COLO668 (cell line): ENCODE data around the gene PHB1.
"Not testable (repeated sequence)": the region's sequence is repeated elsewhere in the genome, so short reads cannot be mapped to it uniquely, and the experiment has no call there.

Experiments
- DNase-seq: peaks from one replicate; lab custom pipeline; 2025; ENCODE audit not compliant: unreplicated experiment; lab: John Stamatoyannopoulos, UW

Gene PHB1

DNA sequence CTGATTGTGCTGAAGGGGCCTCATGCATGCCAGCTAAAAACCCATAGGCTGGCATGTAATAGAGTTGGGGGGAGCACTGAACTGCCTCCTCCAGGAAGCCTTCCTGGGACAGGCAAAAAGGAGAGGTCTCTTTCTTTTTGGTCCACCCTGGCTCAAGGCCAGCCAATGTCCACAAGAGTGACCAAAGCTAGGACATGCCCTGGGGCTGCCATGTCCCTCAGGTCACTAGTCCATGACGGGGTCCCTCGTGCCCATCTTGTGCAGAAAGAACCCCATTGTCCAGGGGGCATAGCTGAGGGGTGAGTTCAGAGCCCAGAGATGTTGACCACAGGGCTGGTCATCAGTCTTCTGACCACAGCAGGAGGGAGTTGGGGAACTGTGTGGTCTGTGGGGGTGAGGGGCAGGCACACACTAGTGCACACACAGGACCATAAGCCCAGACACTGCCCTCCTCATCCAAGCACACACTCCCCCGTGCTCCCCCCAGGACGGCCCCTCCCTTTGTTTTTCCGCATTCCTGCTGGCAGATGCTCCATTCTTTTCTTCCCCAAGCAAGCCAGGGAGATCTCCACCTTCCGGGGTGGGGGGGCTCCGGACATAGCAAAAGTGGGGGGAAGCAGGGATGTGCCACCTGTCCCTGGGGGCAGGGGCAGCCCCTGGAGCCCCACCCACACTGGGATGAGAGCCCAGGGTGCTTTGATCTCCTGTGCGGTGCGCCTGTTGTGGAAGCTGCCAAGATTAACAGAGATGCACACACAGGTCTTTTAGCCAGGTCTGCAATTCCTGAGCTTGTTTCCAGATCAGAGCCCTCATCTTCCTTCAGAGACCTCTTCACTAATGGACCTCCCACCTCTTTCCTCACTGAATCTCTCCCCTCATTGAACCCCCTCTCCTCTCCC lies 25.2 kb upstream of the PHB1 start:
- no peak for DNase-seq

DNA sequence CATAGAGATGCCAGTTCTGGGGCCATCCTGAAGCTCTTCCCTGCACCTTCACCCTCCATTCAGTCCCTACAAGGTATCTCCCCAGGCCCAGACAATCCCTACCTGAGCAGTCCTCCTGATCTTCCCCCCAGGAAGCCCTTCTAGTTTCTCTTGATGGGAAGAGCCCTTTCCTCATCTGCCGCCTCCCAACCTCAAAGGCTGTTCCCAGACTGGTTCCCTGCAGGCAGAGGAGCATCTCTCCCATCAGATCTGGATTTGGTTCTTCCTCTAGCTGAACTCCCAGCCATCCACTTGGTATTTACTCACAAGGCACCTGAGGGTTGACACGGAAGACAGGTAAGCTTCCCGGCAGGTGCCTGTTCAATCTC lies 24.6 kb upstream of the PHB1 start:
- DNase-seq = no peak

DNA sequence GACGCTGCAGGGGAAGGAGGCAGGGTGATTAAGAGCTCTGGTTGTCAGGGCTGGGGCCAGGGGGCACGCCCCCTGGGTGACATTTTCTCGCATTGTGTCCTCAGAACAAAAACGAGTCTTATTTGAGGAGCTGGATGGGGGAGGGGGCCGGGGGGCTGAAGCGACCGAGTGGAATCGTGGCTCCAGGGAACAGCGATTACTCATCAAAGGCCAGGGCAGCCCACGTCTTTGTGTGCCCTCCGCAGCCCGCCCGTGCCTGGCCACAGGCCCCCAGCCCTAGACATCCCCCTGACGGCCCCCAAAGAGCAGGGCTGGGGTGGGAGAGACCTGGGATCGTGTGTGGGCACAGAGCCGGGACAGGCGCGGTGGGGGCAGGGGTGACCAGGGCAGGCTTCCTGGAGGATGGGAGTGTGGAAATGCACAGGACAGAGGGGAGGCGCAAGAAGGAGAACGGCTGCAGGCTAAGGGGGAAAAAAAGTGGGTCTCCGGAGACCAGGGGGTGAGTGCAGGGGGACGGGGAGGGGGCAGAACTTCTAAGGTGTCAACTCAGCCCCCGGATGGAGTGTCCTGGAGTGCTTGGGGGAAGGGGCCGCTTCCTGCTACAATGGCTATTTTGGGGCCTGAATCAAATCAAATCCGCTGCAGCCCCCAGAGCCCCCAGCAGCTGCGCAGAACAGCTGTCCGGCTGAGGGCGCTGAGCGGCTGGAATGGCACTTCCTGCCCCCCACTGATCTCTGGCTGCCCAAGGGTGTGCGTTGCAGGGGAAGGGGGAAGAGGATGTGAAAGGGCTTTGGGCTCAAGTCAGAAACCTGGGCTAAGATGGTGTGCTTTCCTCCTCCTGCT lies 24.0 kb upstream of the PHB1 start:
- no peak for DNase-seq

DNA sequence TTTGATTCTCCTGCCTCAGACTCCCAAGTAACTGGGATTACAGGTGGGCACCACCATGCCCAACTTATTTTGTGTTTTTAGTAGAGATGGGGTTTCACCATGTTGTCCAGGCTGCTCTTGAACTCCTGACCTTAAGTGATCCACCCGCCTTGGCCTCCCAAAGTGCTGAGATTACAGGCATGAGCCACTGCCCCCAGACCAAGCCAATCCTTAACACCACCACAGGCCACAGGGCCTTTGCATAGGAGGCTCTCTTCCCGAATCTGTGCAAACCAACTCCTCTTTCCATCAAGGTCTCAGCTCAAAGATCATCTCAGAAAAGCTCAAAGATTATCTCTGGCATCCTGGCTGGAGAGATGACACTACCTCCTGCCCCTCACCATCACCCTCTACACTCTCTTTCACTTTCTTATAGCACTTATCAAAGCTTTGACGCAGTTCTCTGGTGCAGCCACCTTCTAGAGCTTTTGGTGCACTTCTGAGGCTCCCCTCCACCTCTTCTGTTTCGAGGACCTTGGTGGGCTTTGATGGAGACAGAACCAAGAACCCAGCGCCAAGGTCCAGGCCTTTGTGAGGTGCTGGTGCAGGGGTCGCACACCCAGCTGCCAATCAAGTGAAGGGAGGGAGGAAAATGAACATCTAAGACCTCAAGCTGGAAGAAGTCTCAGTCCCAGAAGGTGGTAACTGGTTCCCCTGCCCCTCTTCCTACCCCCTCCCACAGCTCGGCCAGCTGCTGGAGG lies 23.2 kb upstream of the PHB1 start:
- DNase-seq = no peak

DNA sequence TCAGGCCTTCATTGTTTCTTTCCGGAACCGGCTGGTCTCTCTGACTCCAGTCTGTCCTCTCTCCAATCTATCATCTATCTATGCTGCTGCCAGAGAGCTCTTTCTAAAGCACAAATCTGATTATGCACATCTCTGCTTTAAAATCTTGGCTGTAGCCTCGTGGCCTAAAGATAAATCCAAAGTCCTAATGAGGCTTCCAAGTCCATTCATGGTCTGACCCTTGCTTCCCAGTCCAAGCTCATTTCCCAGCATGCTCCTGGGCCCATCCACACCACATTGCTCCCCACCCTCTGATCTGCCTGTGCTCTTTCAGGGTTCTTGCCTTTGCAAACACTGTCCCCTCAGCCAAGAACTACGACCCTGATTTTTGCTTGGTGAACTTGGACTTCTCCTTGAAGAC lies 21.5 kb upstream of the PHB1 start:
- no peak for DNase-seq

DNA sequence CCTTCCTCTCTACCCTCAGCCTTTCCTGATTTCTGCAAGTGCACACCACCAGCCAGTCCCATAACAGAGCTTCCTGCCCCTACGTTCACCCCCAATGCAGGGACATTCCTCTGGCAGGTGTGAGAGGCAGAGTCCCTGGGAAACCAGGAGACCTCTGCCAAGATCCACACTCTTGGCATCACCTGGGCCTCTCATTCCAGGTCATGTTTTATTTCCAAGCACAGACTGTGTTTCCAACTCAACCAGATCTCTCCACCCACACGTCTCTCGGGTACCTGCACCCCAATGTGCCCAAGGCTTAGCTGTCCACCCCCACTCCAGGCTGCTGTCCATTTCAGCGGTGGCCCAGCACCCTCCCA lies 21.0 kb upstream of the PHB1 start:
- DNase-seq = no peak

DNA sequence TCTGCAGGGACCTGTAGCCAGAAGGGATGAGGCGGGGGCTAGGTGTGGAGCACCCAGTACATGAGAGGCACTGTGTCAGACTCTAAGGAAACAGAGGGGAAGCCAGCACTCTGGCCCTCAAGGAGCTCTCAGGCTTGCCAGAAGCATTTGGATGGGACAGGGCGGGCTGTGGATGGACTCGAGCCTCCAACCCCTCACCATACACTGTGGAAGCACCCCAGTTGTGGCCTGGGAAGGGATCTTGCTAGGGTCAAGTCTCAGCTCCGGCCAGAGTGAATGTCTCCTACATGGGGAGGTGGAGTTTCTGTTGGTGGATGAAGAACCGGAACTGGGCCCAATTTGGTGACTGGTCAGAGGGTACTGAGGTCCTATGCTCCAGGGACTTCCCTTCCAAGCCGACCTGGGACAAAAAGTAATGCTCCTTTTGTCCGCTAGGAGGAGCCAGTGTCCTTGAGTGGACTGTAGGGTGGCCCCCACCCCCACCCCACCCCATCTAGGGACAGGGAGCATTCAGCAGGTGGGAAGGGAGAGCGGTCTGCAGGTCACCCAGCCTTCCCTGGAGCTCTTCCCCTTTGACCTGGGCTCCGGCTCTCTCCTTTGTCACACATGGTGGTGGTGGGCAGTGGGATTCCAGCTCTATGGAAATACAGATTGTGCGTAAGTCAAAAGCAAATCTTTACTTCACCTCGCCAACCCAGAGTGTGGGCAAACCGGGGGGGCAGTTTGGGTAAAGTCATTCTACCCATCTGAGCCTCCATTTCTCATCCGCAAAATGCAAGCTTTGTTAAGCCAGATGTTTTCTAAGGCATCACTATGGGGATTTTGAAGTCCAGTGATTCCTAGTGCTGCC lies 20.4 kb upstream of the PHB1 start:
- DNase-seq = peak; percentile 9

DNA sequence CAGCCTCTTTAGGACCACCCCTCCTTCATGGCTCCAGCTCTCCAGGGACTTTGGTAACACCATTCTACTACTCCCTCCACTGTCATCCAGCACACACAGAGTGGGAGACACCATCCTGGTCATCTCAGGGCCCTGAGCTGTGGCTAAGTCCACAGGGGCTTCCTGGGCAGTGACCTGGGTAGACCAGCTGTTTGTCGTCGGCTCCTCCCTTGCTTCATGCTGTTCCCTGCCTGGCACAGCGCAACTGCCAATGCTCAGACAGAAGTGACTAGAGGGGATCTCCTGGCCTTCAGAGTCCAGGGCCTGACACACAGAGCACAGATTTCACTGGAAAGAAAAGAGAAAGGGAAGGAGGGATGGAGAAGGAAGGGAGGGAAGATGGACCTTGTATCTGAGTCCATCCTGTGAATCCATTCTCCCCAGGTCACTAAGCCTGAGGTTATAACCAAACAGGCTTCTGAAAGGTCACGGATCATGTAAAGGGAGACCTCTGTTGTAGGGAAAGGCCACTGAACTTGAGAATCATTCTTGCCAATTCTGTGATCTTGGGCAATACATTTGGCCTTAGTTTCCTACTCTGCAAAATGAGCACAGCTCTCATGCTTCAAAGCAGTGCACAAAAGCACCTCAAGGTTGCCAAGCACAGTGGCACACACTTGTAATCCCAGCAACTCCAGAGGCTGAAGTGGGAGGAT lies 18.5 kb upstream of the PHB1 start:
- DNase-seq = no peak

DNA sequence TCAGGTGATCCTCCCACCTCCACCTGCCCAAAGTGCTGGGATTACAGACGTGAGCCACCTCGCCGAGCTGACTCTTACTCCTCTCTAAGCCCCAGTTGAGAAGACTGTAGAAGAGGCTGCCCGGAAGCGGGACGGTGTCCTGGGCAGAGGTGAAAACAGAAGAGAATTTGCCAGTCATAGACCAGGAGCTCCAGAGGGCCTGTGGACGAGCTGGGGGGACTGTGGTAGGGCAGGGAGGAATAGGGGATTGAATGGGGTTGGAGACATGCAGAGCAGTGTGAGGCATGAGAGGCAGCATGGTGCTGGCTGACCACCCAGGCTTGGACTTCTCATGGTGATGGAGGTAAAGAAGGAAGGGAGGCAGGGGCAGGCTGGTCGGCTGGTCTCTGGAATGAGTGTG lies 17.1 kb upstream of the PHB1 start:
- no peak for DNase-seq

DNA sequence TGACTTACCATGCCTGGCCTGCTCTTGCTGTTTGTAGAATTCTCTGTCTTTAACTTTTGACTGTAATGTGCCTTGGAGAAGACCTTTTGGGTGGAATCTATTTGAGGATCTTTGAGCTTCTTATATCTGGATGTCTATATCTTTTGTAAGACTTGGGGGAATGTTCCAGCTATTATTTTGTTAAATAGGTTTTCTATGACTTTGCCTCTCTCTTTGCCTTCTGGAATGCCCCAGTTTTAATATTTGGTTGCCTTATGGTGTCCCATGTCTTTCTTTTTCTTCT lies 10.3 kb upstream of the PHB1 start:
- DNase-seq = no peak

DNA sequence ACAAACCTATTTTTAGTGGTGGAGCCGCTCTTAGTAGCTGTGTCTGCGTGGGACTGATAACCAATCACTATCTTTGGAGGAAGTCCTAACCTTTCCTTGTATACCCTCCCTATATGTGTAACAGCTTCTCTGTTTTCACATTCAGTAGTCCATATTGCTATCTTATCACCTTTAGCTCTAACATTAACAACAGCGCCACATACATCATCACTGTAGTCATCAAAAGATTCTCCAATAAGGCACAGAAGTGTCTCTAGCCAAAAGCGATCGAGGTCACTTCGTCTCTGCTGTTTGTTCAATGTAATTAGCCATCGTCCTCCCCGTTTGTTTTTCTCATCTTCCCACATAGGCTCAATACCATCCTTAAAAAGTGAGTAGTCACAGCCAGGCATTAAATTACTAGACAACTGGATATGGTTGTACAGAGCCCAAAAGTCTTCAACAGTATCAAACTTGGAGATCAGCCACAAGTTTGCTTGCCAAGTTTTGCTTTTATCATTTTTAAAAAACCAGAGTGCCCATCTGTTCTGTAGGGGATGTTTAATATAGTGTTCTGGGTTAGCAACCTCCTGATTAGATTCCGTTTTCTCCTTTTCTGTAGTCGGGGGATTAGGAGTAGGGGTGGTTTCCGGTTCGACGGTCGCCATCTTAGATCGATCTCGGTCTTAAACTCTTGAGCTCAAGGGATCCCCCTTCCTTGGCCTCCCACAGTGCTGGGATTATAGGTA lies 9.8 kb upstream of the PHB1 start:
- not testable (repeated sequence) for DNase-seq

DNA sequence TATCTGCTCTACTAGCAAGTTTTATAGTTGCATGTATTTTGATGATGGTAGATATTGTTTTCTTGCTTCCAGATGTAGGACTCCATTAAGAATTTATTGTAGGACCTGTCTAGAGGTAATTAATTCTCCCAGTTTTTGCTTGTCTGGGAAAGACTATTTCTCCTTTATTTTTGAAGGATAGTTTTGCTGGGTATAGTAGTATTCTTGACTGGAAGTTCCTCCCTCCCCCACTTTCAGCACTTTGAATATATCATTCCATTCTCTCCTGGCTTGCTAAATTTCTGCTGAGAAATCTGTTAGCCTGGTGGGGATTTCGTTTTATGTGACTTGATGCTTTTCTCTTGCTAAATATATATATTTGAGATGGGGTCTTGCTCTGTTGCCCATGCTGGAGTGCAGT lies 8.0 kb upstream of the PHB1 start:
- DNase-seq = no peak

DNA sequence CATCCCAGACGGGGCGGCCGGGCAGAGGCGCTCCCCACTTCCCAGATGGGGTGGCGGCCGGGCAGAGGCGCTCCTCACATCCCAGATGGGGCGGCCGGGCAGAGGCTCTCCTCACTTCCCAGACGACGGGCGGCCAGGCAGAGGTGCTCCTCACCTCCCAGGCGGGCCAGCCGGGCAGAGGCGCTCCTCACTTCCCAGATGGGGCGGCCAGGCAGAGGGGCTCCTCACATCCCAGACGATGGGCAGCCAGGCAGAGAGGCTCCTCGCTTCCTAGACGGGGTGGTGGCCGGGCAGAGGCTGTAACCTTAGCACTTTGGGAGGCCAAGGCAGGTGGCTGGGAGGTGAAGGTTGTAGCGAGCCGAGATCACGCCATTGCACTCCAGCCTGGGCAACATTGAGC lies 5.1 kb upstream of the PHB1 start:
- DNase-seq = not testable (repeated sequence)

DNA sequence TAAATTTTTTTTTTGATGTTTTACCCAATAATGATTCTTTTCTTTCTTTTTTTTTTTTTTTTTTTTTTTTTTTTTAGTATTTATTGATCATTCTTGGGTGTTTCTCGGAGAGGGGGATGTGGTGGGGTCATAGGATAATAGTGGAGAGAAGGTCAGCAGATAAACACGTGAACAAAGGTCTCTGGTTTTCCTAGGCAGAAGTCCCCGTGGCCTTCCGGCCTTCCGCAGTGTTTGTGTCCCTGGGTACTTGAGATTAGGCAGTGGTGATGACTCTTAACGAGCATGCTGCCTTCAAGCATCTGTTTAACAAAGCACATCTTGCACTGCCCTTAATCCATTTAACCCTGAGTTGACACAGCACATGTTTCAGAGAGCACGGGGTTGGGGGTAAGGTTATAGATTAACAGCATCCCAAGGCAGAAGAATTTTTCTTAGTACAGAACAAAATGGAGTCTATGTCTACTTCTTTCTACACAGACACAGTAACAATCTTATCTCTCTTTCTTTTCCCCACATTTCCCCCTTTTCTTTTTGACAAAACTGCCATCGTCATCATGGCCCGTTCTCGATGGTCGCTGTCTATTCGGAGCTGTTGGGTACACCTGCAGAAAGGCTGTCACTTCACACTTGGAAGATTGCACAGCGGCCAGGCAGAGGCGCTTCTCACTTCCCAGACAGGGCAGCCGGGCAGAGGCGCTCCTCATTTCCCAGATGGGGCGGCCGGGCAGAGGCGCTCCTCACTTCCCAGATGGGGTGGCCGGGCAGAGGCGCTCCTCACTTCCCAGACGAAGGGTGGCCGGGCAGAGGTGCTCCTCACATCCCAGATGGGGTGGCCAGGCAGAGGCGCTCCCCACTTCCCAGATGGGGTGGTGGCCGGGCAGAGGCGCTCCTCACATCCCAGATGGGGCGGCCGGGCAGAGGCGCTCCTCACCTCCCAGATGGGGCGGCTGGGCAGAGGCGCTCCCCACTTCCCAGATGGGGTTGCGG lies 4.4 kb upstream of the PHB1 start:
- not testable (repeated sequence) for DNase-seq

DNA sequence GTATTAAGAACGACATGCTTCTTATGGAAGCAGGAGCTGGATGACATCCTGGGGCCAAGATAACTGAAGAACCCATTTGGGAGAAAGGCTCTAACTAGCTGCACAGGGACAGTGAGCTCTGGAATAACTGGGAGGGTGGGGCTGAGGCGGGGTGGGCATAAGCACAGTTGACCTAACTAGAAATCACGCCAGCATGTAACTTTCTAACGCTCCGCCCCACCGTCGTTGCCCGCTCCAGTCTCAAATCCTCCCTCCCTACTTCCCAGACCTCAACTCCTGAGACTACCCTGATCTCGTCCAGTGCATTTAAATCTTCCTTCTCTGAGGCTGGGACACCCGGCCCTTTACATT lies 436 bp downstream of the PHB1 start:
- DNase-seq = no peak

DNA sequence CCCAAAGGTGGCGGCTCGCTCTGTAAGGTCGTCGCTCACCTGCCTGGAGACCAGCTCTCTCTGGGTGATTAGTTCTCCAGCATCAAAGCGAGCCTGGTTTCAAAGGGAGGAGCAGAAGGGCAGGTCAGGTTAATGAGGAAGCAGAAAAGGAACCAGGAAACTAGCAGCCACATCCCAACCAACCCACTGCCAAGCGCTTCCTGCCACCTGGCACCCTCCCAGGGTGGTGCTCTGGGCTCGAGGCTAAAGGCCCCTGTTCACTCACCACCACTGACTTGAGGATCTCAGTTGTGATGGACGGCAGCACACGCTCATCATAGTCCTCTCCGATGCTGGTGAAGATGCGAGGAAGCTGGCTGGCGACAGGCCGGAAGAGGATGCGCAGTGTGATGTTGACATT lies 5.6 kb downstream of the PHB1 start:
- DNase-seq = peak; percentile 6

DNA sequence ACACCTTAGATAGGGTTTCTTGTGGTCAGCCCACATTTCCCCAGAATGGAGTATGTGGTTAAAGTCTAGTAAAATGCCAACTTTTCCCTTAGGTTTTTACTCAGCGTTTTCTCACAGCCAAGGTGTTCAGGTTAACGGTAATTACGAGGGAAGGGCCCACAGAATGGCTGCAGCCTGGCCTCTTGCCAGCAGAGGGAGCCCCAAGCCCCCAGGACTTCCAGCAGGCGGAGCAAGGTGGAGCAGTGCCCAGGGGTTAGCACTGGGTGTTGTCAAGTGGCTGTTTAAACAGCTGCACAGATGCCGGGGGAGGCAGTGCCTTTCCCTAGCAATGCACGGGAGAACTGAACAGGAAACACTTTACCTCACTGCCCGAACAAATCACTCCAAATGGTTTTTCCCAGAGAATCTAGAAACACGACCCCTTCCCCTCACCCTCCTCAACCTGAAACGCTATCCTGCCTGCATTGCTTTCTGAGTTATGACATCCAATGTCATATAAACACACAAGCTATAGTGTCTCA lies 6.6 kb downstream of the PHB1 start:
- DNase-seq = peak; percentile 85

DNA sequence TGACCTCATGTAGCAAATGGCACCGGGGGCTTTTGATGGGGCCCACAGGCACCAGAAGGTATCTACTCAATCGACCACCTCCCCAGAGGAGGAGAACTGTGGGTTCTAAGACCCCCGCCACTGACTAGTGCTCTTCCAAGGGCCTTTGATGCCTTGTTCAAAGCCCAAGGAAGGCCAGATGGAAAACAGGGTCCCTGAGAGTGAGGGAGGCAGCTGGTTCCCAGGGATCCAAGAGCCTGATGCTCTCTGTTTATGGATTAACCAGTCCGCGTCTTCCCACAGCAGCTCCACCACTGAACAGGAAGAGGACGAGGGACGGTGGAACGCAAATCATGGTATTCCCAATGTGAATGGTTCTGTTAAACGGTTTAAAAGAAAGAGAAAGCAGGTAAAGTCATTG lies 7.6 kb downstream of the PHB1 start:
- no peak for DNase-seq
